ENCODE data around the gene NT5C1A. TPM values are rescaled to one million over a fixed set of nuclear protein-coding genes. Genes with fewer than 3 reads are reported as not detected.

The NT5C1A gene
- total RNA-seq, 1 experiment from 2014 or later = not detected

DNA sequence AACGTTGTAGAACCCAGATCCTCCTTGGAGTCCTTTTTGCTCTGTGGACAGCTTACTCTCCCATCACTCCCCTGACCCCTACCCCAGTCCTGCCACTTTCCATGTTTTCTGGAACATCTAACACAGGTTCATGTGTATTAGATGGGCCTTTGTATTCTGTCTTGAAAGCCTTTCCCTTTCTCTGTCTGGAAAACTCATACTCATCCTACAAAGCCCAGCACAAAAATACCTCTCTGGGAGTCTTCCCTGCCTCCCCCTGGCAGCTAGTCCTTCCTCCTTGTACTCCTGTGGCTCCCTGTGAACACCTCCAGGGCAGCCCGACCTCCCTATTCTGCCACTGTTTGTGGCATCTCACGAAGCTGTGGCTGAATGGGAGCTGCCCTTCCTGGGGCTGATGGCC, 24.7 kb downstream of the NT5C1A start:
- no peaks in the 10 kb centered on the region for H4K20me1 ChIP-seq (ENCODE audit: low read length)
- H3K4me1 ChIP-seq (ENCODE audit: insufficient read depth, low read length) = peaks cover 8% of the 10 kb centered on the region; the same call in 1 of the 2 replicates
- H3K9me3 ChIP-seq (ENCODE audit: low read length) = no peaks in the 10 kb centered on the region
- intact Hi-C loops (cut with micrococcal nuclease) = no loop called here
- no peak overlapping the region for H2AFZ ChIP-seq (ENCODE audit: low read length)
- no peak for ATAC-seq
- ChIA-PET CTCF (interaction anchor here (0.7 kb wide), 1 partner anchor 41 kb away, joined by 3 read pairs; no protein-coding TSS in a partner anchor), POLR2A (ENCODE audit: unreplicated experiment) (no interaction called here)
- TF ChIP-seq EZH2phosphoT487 (IDR thresholded peaks at IDR 0.05; ENCODE audit: borderline replicate concordance, low read length) (no peak), EZH2 (IDR thresholded peaks at IDR 0.05; ENCODE audit: low read length, unreplicated experiment) (no peak)
- TF ChIP-seq, protein P1, sequence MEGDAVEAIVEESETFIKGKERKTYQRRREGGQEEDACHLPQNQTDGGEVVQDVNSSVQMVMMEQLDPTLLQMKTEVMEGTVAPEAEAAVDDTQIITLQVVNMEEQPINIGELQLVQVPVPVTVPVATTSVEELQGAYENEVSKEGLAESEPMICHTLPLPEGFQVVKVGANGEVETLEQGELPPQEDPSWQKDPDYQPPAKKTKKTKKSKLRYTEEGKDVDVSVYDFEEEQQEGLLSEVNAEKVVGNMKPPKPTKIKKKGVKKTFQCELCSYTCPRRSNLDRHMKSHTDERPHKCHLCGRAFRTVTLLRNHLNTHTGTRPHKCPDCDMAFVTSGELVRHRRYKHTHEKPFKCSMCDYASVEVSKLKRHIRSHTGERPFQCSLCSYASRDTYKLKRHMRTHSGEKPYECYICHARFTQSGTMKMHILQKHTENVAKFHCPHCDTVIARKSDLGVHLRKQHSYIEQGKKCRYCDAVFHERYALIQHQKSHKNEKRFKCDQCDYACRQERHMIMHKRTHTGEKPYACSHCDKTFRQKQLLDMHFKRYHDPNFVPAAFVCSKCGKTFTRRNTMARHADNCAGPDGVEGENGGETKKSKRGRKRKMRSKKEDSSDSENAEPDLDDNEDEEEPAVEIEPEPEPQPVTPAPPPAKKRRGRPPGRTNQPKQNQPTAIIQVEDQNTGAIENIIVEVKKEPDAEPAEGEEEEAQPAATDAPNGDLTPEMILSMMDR (conservative IDR thresholded peaks at IDR 0.05; ENCODE audit: low read depth, low read length) = no peak
- H3K27ac ChIP-seq (ENCODE audit: low read length) = no peak overlapping the region
- DNase-seq = no peak
- no peaks in the 10 kb centered on the region for H3K9me2 ChIP-seq (replicated peaks; ENCODE audit: low read length)
- H3K79me2 ChIP-seq (ENCODE audit: low read length) = no peaks in the 10 kb centered on the region
- no peak overlapping the region for H3K4me3 ChIP-seq (ENCODE audit: low read length)
- no peak overlapping the region for H3K4me2 ChIP-seq (ENCODE audit: low read length)
- BruUV-seq (replicated peaks) = no TSS peak
- no peaks in the 10 kb centered on the region for H3F3A ChIP-seq (ENCODE audit: low read length, unreplicated experiment)
- H3K9ac ChIP-seq (ENCODE audit: low read length) = no peak overlapping the region
- no peaks in the 10 kb centered on the region for H3K27me3 ChIP-seq (ENCODE audit: low read length)
- no peaks in the 10 kb centered on the region for H3K36me3 ChIP-seq (ENCODE audit: low read depth, low read length)

DNA sequence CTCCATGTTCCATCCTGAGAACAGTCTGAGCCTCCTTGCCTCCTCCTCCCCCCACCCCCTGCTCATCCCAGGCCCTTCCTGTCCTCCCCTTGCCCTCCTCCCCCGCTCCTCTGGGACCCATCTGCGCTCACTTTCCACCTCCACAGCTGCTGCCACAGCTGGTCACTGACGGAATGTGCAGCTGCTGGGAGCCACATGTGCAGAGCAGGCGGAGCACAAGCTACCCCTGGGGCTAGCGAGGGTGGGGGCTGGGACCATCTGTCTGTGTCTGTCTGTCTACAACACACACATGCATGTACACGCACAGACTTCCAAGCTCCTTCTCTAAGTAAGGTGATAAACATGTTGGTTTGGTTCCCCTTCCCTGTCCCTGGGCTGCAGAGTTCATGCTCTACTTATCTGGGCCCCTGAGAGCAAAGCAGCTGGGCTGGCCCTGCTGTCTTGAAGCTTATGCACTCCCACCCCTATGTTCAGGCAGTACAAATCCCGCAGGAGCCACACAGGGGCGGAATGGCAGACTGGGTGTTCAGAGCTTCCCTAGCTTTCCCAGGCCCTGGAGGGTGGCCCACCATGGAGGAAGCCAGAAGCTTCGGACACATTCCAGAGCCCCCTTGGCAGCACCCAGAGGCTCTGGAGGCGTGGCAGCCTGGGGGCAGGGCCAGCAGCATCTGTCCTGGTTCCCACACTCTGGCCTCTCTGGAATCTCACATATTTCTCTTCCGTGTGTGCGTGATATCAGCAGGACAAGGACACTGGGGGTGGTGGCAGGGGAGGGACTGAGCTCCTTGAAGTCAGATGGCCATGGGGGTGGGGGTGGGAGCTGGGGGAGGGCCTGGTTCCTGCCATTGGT, 25.4 kb downstream of the NT5C1A start:
- H3K9me3 ChIP-seq (ENCODE audit: low read length) = no peaks in the 10 kb centered on the region
- no peak for TF ChIP-seq EZH2 (IDR thresholded peaks at IDR 0.05; ENCODE audit: low read length, unreplicated experiment)
- no peak overlapping the region for H3K4me3 ChIP-seq (ENCODE audit: low read length)
- no peaks in the 10 kb centered on the region for H3F3A ChIP-seq (ENCODE audit: low read length, unreplicated experiment)
- peaks cover 8% of the 10 kb centered on the region; the same call in 1 of the 2 replicates for H3K4me1 ChIP-seq (ENCODE audit: insufficient read depth, low read length)
- H3K79me2 ChIP-seq (ENCODE audit: low read length) = no peaks in the 10 kb centered on the region
- DNase-seq = no peak
- CTCF ChIA-PET = interaction anchor here (0.7 kb wide), 1 partner anchor 40 kb away, joined by 3 read pairs; no protein-coding TSS in a partner anchor
- no peak overlapping the region for H3K4me2 ChIP-seq (ENCODE audit: low read length)
- no TSS peak for BruUV-seq (replicated peaks)
- no peak overlapping the region for H3K9ac ChIP-seq (ENCODE audit: low read length)
- POLR2A ChIA-PET (ENCODE audit: unreplicated experiment) = no interaction called here
- H2AFZ ChIP-seq (ENCODE audit: low read length) = no peak overlapping the region
- no peaks in the 10 kb centered on the region for H3K27me3 ChIP-seq (ENCODE audit: low read length)
- no peak for ATAC-seq
- no peaks in the 10 kb centered on the region for H3K9me2 ChIP-seq (replicated peaks; ENCODE audit: low read length)
- no peak overlapping the region for H3K27ac ChIP-seq (ENCODE audit: low read length)
- no peaks in the 10 kb centered on the region for H3K36me3 ChIP-seq (ENCODE audit: low read depth, low read length)
- intact Hi-C loops (cut with micrococcal nuclease) = no loop called here
- no peaks in the 10 kb centered on the region for H4K20me1 ChIP-seq (ENCODE audit: low read length)

- TF ChIP-seq EZH2 (IDR thresholded peaks at IDR 0.05; ENCODE audit: low read length, unreplicated experiment) = no peak
- TF ChIP-seq, protein P1 (conservative IDR thresholded peaks at IDR 0.05; ENCODE audit: low read depth, low read length) = no peak
- no peak for TF ChIP-seq EZH2phosphoT487 (IDR thresholded peaks at IDR 0.05; ENCODE audit: borderline replicate concordance, low read length)
- BruUV-seq (replicated peaks) = no TSS peak
- ATAC-seq = no peak
- H3F3A ChIP-seq (ENCODE audit: low read length, unreplicated experiment) = no peaks in the 10 kb centered on the region
- H3K27ac ChIP-seq (ENCODE audit: low read length) = no peak overlapping the region
- ChIA-PET POLR2A (ENCODE audit: unreplicated experiment) (no interaction called here), CTCF (no interaction called here)
- DNase-seq = no peak
- no peak overlapping the region for H3K4me3 ChIP-seq (ENCODE audit: low read length)
- H4K20me1 ChIP-seq (ENCODE audit: low read length) = no peaks in the 10 kb centered on the region
- no peaks in the 10 kb centered on the region for H3K9me3 ChIP-seq (ENCODE audit: low read length)
- H3K4me2 ChIP-seq (ENCODE audit: low read length) = no peak overlapping the region
- H3K79me2 ChIP-seq (ENCODE audit: low read length) = no peaks in the 10 kb centered on the region
- H3K27me3 ChIP-seq (ENCODE audit: low read length) = no peaks in the 10 kb centered on the region
- no peak overlapping the region for H3K9ac ChIP-seq (ENCODE audit: low read length)
- intact Hi-C loops (cut with micrococcal nuclease) = no loop called here
- no peaks in the 10 kb centered on the region for H3K9me2 ChIP-seq (replicated peaks; ENCODE audit: low read length)
- H3K36me3 ChIP-seq (ENCODE audit: low read depth, low read length) = no peaks in the 10 kb centered on the region
- H3K4me1 ChIP-seq (ENCODE audit: insufficient read depth, low read length) = peaks cover 8% of the 10 kb centered on the region; the same call in 1 of the 2 replicates
- no peak overlapping the region for H2AFZ ChIP-seq (ENCODE audit: low read length)
Measured at GRCh38 chr1:39645411-39646043, 26.4 kb downstream of the NT5C1A start.
